MM.1S (cell line): ENCODE data around the gene OR52K1.

Source experiments
- CTCF ChIP-seq: fragments of 300-600 bp; sonication (generic); IDR thresholded peaks from 2 replicates; pipeline ENCODE4 v1.5.1; 2016; ENCODE audit warnings: antibody characterized with exemption, low read length, mixed read lengths
- EZH2 ChIP-seq: fragments of 300-600 bp; sonication (generic); optimal IDR thresholded peaks from 2 replicates; pipeline ENCODE3; 2017; ENCODE audit warnings: low read depth, mild to moderate bottlenecking, antibody characterized with exemption, low read length, mixed read lengths

- TF ChIP-seq CTCF (no peak), EZH2 (no peak)
These were observed at the start of gene OR52K1 for GRCh38 chr11:4482445-4482844.
